NCI-H1436 (cell line): Measurements from ENCODE around the gene FSIP1.
"Not testable (repeated sequence)": the region's sequence is repeated elsewhere in the genome, so short reads cannot be mapped to it uniquely, and the experiment has no call there.

Experiments used
- DNase-seq: peaks from one replicate; lab custom pipeline; 2025; lab: John Stamatoyannopoulos, UW

The FSIP1 gene

DNA sequence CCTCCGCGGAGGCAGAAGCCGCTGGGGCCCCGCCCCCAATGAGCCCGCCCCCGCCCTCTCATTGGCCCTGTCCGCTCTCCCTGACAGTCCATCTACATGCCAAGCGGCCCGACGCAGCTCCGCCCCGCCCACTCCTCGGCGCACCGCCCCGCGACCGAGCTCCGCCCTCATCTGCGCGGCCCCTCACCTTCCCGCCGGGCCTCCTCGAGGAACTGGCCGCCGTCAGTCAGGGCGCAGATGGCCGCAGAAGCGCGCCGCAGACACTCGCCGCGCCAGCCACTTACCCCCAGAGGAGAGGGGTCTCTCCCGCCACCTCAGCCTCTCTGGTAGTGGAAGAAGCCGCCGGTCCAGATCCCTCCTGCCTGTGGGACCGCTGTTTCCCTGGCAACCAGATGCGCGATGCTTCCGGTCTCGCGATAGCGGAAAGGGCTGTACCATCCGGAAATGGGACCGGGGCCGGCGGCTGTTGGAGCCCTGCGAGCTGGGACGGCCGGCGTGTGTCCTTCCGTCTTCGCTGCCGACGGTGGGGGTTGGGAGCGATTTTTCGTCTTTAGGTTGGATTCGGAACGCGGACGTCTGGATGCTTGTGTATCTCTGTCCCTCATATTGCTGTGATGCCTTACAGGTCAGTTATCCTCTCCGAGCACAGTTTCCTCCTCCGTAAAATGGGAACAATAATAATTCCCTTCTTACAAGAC lies at the start of gene FSIP1:
Gene FSIP1, minus strand, starts transcription at position 401 of the 698 bp plus-strand sequence. CDS start 6,317 bp downstream, outside the sequence.
- DNase-seq, result peak; percentile 93

DNA sequence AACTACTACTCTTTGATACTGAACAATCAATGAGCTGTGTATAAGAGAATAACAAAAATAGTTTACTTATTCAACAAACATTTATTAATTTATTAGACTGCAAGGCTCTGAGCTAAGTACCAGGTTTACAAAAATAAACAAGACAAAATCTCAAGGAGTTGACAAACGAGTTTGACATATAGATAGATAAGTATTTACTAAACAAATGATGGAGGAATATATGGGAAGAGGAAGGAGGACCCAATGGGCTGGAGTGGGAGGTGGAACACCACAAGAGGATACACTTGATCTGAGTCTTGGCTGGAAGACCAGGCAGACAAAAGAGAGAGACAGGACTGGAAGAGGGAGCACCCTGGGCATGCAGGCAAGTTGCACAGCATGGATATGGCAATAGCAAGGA lies 47.5 kb upstream of the FSIP1 start:
- no peak for DNase-seq

DNA sequence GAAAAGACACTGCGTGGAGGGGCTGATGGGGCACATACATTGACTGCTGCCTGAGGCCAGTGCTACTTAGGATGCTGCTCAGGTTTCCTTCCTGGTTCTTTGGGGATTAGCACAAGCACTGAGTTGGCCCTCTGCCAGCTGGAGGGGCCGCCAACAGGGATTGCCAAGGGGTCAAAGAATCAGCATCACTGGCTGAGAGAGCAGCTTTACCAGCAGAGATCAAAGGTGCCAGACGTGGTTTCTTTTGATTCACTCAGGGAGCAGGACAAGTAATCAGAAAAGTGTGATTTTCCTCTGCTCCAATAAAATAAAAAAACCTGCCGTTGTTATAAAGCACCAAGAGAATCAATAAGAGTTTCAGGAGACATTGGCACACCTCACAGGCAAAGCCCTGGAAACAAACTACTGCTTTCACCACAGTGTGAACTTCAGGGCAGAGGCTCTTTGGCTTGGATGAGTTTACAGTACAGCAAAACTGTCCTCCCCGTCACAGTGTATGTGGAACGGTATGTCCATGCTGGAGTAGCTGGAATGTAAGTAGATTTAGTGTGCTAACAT lies 45.8 kb upstream of the FSIP1 start:
- DNase-seq, result peak; percentile 4

DNA sequence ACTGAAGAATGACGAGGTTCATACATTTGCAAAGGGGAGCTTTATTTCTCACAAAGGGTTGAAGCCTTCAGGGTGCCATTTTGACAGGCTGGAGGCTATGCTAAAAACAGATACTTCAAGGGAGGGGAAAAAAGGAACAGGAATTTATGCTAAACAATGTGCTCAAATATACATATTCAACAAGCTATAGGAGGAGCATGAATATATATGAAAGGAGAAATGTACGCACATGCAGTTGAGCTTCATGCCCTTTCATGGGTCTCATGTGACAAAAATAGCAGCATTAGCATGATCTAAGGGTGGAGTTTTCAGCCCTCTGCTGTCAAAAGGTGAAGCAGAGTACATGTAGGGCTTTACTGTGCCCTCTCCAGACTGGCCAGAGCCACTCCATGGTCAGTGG lies 44.3 kb upstream of the FSIP1 start:
- DNase-seq, result no peak

DNA sequence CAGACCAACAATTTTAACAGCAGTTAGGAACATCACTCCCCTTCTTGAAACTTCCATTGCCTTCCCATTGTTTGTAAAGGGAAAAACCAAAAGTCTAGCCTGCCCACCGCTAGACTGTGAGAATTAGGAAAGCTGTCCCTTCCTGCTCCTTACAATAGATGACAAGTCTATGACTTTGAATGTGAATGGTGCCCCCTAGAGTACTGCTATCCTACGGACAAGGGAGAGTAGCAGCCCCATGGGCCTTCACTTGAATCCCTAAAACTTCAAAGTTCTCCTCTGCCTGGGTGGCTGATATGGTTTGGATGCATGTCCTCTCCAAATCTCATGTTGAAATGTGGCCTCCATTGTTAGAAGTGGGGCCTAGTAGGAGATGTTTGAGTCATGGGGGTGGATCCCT lies 41.0 kb upstream of the FSIP1 start:
- DNase-seq, result no peak

DNA sequence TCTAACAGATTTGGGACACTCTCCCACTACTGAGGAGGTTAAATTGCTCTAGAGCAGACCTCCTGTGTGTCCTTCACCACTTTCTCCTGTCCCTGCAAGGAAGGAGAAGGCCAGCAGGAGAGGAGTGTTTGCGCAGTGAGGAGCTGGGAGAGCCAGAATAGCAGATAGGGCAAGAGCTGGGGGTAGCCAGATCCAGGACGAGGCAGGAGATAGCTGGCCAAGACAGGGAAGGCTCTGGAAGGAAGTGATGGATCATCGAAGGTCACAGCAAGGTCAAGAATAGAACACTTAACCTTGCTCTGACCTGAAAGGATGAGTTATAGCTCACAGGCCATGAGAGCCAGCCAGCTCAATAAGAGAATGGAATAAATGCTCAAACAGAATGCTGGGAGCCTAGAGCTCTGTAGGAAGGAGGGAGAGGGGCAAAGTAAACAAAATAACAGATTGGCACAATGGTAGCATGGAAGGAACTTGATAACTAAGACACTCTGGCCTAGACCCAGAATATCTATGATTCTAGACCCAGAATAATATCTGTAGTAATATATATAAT lies 37.5 kb upstream of the FSIP1 start:
- no peak for DNase-seq

DNA sequence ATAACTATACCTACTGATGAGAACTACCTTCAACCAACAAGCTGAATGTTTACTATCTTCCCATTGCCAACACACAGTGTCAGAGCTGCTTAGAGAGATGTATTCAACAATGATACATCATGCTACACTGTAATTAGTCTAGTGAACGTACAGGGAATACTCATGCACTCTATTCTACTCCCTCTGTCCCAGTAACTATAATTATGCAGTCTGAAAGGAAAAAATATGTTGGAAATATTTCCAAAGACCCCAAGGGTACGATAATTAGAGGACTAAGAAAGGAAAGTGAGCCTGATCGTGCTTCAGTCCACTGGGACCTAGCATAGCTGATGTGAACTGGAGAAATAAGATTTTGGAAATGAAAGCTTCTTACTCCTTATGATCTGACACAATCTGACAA lies 36.9 kb upstream of the FSIP1 start:
- DNase-seq, result no peak

DNA sequence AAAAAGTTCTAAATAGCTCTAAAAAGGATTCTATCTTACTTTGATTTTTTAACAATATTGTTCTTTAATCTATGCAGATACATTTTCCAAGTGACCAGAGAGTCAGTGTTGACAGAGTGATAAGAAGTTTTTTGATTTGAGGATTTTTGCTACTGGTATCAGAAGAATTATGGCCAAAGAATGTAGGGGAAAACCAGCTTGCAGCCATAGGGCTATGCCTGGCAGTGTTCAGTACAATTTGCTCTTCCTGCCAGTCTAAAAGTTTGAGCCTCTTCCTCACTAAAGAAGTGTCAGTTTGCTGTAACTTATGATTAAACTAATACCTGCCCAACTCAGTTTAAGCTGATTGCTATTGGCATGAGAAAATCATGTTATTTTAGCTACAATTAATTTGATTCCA lies 35.3 kb upstream of the FSIP1 start:
- DNase-seq, result no peak

DNA sequence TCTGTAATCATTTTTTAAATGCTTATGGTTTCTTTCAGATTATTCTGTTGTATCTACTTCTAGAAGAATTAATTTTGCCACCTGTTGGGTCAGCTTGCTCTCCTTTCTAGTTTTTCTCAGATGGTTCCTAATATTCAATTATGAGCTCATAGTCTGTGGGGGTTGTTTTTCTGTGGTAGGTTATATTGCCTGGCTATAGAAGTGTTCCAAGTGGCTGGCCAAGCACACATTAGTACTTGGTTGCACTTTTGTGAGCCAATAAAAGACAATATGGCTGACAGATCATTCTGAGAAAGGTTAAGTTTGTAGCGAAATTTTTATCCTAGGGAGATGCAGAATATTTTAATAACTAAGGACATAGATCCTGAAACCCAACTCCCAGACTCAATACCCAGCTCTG lies 31.8 kb upstream of the FSIP1 start:
- no peak for DNase-seq

DNA sequence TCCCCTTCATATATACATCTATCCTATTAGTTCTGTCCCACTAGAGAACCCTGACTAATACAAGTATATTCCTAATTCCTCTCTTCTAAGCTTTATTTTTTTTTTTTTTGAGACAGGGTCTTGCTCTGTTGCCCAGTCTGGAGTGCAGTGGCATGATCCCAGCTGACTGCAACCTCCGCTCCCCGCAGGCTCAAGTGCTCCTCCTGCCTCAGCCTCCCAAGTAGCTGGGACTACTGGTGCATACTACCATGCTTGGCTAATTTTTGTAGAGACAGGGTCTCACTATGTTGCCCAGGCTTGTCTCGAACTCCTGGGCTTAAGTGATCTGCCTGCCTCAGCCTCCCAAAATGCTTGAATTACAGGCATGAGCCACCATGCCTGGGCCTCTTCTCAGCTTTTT lies 30.0 kb upstream of the FSIP1 start:
- DNase-seq, result not testable (repeated sequence)

DNA sequence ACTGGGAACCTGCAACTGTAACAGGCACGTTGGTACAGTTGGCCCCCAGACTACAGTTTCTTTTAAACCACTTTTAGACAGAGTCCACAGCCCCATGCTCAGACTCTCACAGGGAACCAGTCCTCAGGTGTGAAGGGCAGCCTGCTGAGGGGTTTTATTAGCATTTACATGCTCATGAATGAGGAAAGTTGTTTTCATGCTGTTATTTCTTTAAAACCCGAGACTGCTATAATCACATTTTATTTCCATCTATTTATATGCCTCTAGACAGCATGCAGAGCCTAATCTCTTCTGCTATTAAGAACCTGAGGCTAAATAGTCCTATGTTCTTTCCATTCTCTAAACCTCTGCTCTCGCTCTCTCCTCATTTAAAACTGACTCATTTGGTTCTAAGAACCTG lies 26.3 kb upstream of the FSIP1 start:
- DNase-seq, result no peak

DNA sequence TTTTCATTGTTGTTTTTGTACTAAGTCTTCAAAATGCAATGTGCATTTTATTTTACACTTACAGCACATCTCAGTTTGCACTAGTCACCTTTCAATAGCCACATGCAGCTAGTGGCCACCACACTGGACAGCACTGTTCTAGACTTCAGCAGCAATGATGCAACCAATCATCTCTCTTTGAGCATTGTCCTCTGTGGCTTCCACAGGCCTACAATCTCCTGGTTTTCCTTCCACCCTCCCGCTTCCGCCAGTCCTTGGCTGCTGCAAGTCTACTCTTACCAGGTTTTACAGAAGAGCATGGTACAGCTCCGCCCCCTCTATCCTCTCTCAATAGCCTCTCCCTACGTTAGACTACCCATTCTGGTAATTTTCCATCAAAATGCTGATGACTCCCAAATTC lies 25.1 kb upstream of the FSIP1 start:
- DNase-seq, result no peak

DNA sequence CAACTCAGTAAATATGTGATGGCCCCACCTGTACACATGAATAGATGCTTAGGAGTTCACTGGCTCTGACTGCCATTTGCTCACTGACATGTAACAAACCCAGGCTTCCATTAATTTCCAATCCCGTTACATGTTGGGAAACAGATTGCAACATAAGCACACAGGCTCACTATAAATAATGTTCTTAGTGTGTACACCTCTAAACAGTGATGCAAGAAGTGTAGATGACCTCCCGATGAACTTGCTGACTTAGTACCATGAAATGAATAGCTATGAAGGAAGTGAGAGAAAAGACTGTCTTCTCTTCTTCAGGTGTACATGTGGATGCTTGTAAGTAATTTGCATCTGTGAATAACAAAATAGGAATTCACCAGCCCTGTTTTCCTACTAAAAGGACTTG lies 21.4 kb upstream of the FSIP1 start:
- no peak for DNase-seq

DNA sequence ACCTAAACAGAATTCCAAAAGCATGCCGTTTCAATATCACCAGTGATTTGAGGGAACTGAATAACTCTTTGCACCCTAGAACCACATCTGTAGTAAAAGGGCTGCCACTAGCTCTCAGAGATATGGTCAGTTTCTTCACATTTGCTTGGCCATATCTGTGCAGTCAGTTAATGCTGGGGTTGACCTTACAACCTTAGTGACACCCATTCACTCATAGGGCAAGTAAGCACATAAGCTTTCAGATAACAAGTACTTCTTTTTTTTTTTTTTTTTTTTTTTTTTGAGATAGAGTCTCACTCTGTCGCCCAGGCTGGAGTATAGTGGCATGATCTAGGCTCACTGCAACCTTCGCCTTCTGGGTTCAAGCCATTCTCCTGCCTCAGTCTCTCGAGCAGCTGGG lies 20.4 kb upstream of the FSIP1 start:
- DNase-seq, result no peak

DNA sequence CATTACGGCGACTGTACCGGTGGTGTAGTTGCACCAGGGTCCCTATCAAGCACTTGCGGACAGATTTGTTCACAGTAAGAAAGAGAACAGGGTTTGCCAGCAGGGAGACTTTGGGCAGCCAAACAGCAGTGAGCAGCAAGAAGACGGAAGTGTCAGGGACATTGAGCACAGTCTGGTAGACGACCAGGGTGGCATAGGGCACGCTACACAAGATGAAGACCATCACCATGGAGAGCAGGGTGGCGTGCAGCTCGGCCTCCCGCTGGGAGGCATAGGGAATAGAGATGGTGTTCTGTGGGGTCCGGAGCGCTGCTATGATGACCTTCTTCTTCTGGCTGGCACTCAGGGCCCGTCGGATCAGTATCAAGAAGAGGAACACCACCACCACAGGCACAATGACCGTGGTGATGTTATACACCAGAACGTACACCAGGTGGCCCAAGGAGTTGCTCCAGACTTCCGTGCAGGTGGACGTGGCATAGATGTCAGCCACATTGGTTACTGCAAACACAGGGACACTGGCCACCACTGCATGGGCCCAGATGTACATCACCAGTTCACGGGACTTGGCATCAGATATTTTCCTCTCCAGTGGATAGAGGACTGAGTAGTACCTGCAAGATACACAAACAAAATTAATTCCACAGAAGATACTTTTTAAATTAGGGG lies 19.1 kb upstream of the FSIP1 start:
- peak; percentile 2 for DNase-seq

DNA sequence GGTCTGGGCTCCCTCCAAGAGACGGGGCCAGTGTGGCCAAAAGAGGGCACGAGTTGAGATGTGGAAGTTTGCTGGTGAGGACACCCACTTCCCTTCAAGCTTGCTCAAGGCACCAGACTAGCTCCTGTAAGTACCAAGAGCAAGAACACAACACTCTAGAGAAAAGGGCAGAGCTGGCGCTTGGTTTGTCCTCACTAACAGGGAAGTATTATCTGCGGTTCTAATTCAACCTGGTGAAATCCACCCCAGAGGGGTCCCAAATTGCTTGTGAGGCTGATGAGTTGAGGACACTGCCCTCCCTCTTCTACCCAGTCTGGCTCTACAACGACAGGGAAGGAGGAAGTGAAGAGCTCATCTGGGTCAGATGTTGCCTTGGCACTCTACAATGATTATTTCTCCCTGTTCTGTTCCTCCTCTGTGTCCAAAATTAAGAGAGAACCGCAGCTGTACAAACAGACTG lies 16.9 kb upstream of the FSIP1 start:
- no peak for DNase-seq

DNA sequence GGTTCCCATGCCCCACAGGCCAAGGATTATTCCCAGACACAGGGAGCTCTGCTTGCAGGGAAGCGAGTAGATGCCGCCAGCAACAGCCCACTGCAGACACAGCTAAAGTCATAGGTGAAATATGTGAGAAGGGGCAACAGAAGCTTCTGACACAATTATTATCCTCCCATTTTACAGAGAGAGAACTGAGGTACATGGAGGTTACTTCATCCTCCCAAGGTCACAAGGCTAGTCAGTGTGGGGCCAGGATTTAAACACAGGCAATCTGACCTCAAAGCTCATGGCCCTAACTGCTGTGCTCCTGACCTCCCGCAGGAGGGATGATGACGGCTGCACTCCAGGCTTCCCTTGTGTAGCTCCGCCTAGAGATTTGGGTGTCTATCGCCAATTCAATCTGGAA lies 15.7 kb upstream of the FSIP1 start:
- DNase-seq, result no peak

DNA sequence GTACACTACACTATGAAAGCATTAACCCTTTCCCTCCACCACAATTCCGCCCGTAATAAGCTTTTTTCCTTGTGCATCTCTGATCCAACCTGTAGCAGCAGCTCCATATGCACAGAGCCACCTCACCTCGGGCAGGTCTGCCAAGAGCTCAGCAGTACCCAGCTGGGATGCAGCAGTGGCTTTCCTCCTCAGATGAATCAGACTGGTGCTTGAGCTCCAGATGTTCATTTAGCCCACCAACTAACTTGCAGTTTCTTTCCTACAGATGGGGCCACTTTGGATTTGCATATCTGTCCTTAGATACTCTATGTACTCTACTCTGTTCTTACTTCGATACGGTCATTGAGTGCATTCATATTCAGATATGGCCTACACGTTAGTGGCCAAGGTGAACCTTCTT lies 14.8 kb upstream of the FSIP1 start:
- no peak for DNase-seq

DNA sequence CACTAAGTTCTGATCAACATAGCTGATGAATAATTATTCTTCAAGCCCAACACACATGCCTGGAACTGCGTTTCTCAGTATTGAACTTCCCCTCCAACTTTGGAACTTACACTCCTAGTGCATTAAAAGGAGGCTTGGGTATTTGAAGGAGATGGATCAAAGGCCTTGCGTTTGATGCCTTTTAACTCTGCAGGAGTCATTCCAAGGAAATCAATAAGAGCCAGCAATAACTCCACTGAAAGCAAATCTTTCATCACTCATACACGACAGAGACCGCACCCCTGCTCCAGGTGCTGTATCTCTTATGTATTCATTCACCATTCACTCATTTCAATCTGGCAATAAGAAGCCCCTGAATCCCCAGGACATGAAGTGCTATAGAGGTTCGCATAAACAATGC lies 14.0 kb upstream of the FSIP1 start:
- DNase-seq, result no peak

DNA sequence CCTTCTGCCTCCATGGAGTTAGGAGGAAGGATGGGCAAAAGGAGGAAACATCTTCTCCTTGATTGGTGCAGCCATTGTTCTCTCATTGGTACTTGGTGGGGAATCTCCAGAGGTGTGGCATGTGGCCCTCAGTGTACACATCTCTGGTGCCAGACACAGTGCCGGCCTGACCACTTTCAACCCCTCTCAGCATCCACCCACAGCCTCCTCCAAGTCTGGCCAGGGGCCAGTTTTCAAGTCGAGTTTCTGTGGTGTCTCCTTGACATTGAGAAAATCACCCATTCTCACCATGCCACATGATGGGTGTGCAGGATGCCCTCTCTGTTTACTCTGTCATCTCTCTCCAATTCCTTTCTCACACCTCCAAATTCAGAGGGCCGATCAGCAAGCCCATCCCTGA lies 12.8 kb upstream of the FSIP1 start:
- DNase-seq, result no peak

DNA sequence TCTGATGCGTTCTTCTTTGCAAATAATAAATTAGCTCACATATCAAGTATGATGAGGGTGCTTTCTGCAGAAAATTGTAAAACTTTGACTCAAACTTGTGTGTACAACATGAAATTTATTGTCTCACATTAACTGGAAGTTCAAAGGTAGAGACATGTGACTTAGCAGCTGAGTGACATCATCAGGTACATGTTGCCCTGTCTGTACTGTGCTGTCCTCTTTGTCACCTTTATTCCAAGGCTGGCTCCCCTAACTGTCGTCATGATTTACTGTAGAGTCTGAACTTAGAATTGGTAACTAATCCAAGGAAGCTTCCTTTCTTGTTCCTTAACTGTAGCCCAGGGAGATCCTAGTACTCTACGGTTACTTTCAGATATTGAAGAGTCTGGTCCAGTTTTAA lies 12.3 kb upstream of the FSIP1 start:
- DNase-seq, result no peak

DNA sequence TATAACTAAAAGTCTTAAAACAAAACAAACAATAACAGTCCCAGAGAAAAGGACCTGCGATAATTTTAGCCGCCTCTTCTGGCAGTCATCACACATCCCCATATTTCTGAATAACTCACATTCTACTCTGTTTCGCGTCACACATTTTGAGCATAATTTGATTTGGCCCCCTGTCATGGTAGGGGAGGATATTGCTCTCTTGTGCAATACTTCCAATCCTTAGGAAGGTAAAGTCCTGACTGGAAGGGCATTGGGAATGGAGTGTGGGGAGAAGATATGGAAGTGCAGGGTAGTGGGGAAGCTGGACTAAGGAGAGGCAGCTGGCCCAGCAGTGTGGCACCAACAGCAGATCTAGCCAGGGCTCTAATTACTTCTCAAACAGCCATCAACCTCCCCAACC lies 11.3 kb upstream of the FSIP1 start:
- no peak for DNase-seq

DNA sequence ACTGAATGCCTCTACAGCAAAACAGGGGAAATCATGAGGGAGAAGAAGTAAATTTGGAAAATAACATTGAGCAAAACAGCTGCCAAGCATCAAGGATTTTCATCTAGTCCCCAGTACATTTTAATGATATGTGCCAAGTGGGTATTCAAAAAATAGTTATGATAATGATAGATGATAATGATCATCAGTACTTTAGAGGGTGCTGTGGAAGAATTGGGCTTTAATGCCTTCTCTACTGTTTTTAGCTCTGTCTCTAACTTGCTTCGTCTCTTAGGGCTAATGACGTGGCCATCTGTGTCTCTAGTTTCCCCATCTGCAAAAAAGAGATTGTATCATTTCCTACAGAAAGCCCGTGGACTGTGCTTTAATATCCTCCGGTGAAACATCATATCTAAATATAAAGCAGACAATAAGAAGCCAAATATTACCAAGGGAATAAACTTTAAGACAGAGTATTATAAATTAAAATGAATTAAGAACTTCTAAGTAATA lies 10.2 kb upstream of the FSIP1 start:
- DNase-seq, result no peak
